ENCODE data around the gene CD84.

The CD84 gene

GRCh38 chr1:160547422-160547821, 31.9 kb downstream of the CD84 start:
- DNase-seq (ENCODE audit: extremely low read depth, low read depth) = no peak
- no peak for TF ChIP-seq CTCF (IDR thresholded peaks at IDR 0.05; ENCODE audit: low read depth, low read length)

GRCh38 chr1:160546942-160547341, 32.4 kb downstream of the CD84 start:
- no peak for TF ChIP-seq CTCF (IDR thresholded peaks at IDR 0.05; ENCODE audit: low read depth, low read length)
- DNase-seq (ENCODE audit: extremely low read depth, low read depth) = no peak

GRCh38 chr1:160544647-160545046, 34.6 kb downstream of the CD84 start:
- TF ChIP-seq CTCF (IDR thresholded peaks at IDR 0.05; ENCODE audit: low read depth, low read length) = no peak
- no peak for DNase-seq (ENCODE audit: extremely low read depth, low read depth)

GRCh38 chr1:160542303-160542945, 36.9 kb downstream of the CD84 start:
- no peak for TF ChIP-seq CTCF (IDR thresholded peaks at IDR 0.05; ENCODE audit: low read depth, low read length)
- DNase-seq (ENCODE audit: extremely low read depth, low read depth) = no peak

GRCh38 chr1:160541622-160542302, 37.5 kb downstream of the CD84 start:
- no peak for TF ChIP-seq CTCF (IDR thresholded peaks at IDR 0.05; ENCODE audit: low read depth, low read length)
- no peak for DNase-seq (ENCODE audit: extremely low read depth, low read depth)

GRCh38 chr1:160540859-160541233, 38.5 kb downstream of the CD84 start:
- TF ChIP-seq CTCF (IDR thresholded peaks at IDR 0.05; ENCODE audit: low read depth, low read length) = no peak
- no peak for DNase-seq (ENCODE audit: extremely low read depth, low read depth)

GRCh38 chr1:160539990-160540858, 39.1 kb downstream of the CD84 start:
- no peak for DNase-seq (ENCODE audit: extremely low read depth, low read depth)
- TF ChIP-seq CTCF (IDR thresholded peaks at IDR 0.05; ENCODE audit: low read depth, low read length) = no peak

All from AG09319 (cell line).